IPS-18a (cell line): ENCODE measurements around the gene GPATCH1.

ENCODE experiments used
- H3K27ac ChIP-seq: one replicate; pipeline ENCODE4 v1.5.1; 2013; ENCODE audit warnings: low read length
- H3K27me3 ChIP-seq: one replicate; pipeline ENCODE4 v1.6.1; 2013; ENCODE audit warnings: mild to moderate bottlenecking, low read length; ENCODE audit not compliant: control insufficient read depth, insufficient read depth
- H3K36me3 ChIP-seq: one replicate; pipeline ENCODE4 v1.6.1; 2013; ENCODE audit warnings: low read depth, low read length; ENCODE audit not compliant: control insufficient read depth
- H3K4me1 ChIP-seq: one replicate; pipeline ENCODE4 v1.6.1; 2013; ENCODE audit warnings: low read depth, low read length; ENCODE audit not compliant: control insufficient read depth
- H3K4me3 ChIP-seq: one replicate; pipeline ENCODE4 v1.5.1; 2013; ENCODE audit warnings: low read length
- H3K9ac ChIP-seq: one replicate; pipeline ENCODE4 v1.6.1; 2013; ENCODE audit warnings: mild to moderate bottlenecking, low read length, moderate library complexity
- H3K9me3 ChIP-seq: one replicate; pipeline ENCODE4 v1.6.1; 2013; ENCODE audit warnings: low read depth, low read length; ENCODE audit not compliant: control insufficient read depth

GPATCH1 gene

GRCh38 chr19:33167438-33167837 is 86.5 kb downstream of the GPATCH1 start:
- Histone ChIP-seq H3K9ac (no peak overlapping the region), H3K36me3 (no peaks in the 10 kb centered on the region), H3K9me3 (no peaks in the 10 kb centered on the region), H3K4me1 (no peaks in the 10 kb centered on the region), H3K4me3 (no peak overlapping the region), H3K27ac (no peak overlapping the region), H3K27me3 (no peaks in the 10 kb centered on the region)

- Histone ChIP-seq H3K36me3 (no peaks in the 10 kb centered on the region), H3K4me1 (no peaks in the 10 kb centered on the region), H3K9ac (no peak overlapping the region), H3K27ac (no peak overlapping the region), H3K27me3 (no peaks in the 10 kb centered on the region), H3K9me3 (no peaks in the 10 kb centered on the region), H3K4me3 (no peak overlapping the region)
These were observed 87.5 kb downstream of the GPATCH1 start for GRCh38 chr19:33168528-33168927.

- no peak overlapping the region for H3K27ac ChIP-seq
- H3K27me3 ChIP-seq, result no peaks in the 10 kb centered on the region
- H3K4me1 ChIP-seq, result peaks cover 6% of the 10 kb centered on the region
- no peaks in the 10 kb centered on the region for H3K36me3 ChIP-seq
- H3K4me3 ChIP-seq, result no peak overlapping the region
- no peak overlapping the region for H3K9ac ChIP-seq
- H3K9me3 ChIP-seq, result no peaks in the 10 kb centered on the region
These were observed 90.3 kb downstream of the GPATCH1 start for GRCh38 chr19:33171222-33171795.

- Histone ChIP-seq H3K27me3 (no peaks in the 10 kb centered on the region), H3K27ac (no peak overlapping the region), H3K4me1 (peaks cover 6% of the 10 kb centered on the region), H3K36me3 (no peaks in the 10 kb centered on the region), H3K9me3 (no peaks in the 10 kb centered on the region), H3K4me3 (no peak overlapping the region), H3K9ac (no peak overlapping the region)
These were observed 91.0 kb downstream of the GPATCH1 start for GRCh38 chr19:33171916-33172359.

- Histone ChIP-seq H3K27ac (no peak overlapping the region), H3K27me3 (peaks cover 13% of the 10 kb centered on the region), H3K9me3 (no peaks in the 10 kb centered on the region), H3K9ac (no peak overlapping the region), H3K36me3 (no peaks in the 10 kb centered on the region), H3K4me1 (peaks cover 10% of the 10 kb centered on the region), H3K4me3 (no peak overlapping the region)
These were observed 93.2 kb downstream of the GPATCH1 start for GRCh38 chr19:33174186-33174585.

- peaks cover 13% of the 10 kb centered on the region for H3K27me3 ChIP-seq
- H3K4me1 ChIP-seq, result peaks cover 10% of the 10 kb centered on the region
- no peaks in the 10 kb centered on the region for H3K36me3 ChIP-seq
- no peak overlapping the region for H3K27ac ChIP-seq
- no peak overlapping the region for H3K9ac ChIP-seq
- H3K9me3 ChIP-seq, result no peaks in the 10 kb centered on the region
- H3K4me3 ChIP-seq, result no peak overlapping the region
These were observed 94.3 kb downstream of the GPATCH1 start for GRCh38 chr19:33175156-33175782.

- H3K4me1 ChIP-seq, result peaks cover 10% of the 10 kb centered on the region
- H3K27me3 ChIP-seq, result peaks cover 13% of the 10 kb centered on the region
- H3K9me3 ChIP-seq, result no peaks in the 10 kb centered on the region
- peak overlapping the region; percentile 87 for H3K9ac ChIP-seq
- peak overlapping the region; percentile 94 for H3K4me3 ChIP-seq
- no peaks in the 10 kb centered on the region for H3K36me3 ChIP-seq
- H3K27ac ChIP-seq, result peak overlapping the region; percentile 43
These were observed 95.1 kb downstream of the GPATCH1 start for GRCh38 chr19:33175886-33176669.

GRCh38 chr19:33176670-33177416 is 95.9 kb downstream of the GPATCH1 start:
- Histone ChIP-seq H3K27me3 (peaks cover 13% of the 10 kb centered on the region), H3K9ac (peak overlapping the region; percentile 87), H3K36me3 (no peaks in the 10 kb centered on the region), H3K4me1 (peaks cover 10% of the 10 kb centered on the region), H3K4me3 (peak overlapping the region; percentile 94), H3K9me3 (no peaks in the 10 kb centered on the region), H3K27ac (peak overlapping the region; percentile 43)

GRCh38 chr19:33177417-33177979 is 96.5 kb downstream of the GPATCH1 start:
- Histone ChIP-seq H3K9me3 (no peaks in the 10 kb centered on the region), H3K27ac (no peak overlapping the region), H3K27me3 (peaks cover 13% of the 10 kb centered on the region), H3K4me1 (peaks cover 10% of the 10 kb centered on the region), H3K36me3 (no peaks in the 10 kb centered on the region), H3K9ac (peak overlapping the region; percentile 16), H3K4me3 (peak overlapping the region; percentile 67)
